LHCN-M2 (cell line): Measurements from ENCODE around the gene RAC3. TPM values are rescaled to one million over a fixed set of nuclear protein-coding genes. Genes with fewer than 3 reads are reported as not detected.

Experiments used
- DNase-seq: peaks from one replicate; pipeline ENCODE4 v3.0.0-alpha.2; 2012; ENCODE audit warnings: low read depth
- total RNA-seq: library from RNA; depleted of rRNA; stranded (reverse); fragments of >200 nt; gene quantifications from 2 replicates; pipeline ENCODE4 v1.2.3, GENCODE V29; 2014

The RAC3 gene
- total RNA-seq, 1 experiment from 2014 or later = 18.1 TPM

- DNase-seq = no peak
Measured at GRCh38 chr17:82039695-82040299, 8.3 kb downstream of the RAC3 start.

DNA sequence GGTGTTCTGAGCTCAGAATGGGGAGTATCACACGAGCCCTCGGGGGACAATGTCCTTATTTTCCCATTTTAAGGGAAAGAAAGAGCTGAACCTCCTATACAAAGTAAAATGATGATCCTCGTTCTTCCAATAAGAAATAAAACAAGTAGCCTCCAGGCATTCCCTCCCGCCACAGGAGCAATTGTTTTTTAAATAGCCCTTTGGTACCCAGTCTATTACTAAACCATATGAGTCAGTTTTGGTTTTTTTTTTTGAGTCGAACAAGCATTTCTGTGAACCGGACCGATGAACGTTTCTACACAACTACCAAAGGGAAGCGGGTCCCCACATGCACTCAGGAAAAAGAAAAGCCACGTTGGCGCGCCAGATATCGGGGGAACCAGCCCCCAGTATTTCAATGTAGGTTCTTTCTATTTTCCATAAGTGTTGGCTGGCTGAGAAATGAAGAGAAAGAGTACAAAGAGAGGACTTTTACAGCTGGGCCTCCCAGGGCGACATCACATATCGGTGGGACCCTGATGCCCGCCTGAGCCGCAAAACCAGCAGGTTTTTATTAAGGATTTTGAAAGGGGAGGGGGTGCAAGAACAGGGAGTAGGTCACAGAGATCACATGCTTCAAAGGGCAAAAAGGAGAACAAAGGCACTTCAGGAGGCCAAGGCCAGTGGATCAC is 9.8 kb downstream of the RAC3 start:
- DNase-seq = no peak

GRCh38 chr17:82042649-82043048 is 11.2 kb downstream of the RAC3 start:
- DNase-seq = no peak

DNA sequence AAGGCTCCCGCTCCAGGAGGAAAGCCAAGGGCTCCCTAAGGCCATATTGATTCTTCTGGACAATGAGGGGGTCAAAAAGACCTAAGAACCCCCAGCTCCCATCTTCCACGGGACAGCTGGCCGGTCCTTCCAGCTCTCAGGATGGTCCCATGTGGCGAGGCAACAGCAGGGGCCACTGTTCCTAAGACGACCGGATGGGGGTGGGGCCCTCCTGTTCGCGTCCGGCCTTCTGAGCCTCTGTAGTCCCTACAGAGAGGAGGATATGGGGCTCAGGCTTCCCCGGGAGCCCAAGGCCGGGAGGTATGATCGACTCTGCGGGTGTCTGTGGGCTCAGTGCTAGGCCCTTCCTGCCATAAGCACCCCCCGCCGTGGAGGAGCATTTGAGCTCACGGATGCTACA is 12.0 kb downstream of the RAC3 start:
- no peak for DNase-seq

- no peak for DNase-seq
Measured at GRCh38 chr17:82045936-82046484, 14.5 kb downstream of the RAC3 start.

DNA sequence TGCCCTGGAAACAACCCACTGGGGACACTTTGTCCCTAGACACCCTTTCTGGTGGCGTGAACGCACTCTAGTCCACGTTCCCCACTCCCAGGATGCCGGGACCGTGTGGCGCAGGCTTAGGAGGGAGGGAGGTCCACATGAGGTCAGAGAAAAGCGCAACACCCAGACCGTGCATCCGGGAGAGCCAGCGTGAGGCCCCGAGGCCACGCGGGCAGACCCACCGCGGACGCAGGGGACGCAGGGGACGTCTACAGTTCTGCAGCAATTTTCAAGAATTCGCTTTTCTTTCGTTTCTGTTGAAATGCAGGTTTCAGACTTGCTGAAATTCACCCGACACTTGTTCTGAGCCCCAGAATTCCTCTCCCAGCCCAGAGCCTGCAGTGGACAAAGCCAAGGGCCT is 15.4 kb downstream of the RAC3 start:
- no peak for DNase-seq

DNA sequence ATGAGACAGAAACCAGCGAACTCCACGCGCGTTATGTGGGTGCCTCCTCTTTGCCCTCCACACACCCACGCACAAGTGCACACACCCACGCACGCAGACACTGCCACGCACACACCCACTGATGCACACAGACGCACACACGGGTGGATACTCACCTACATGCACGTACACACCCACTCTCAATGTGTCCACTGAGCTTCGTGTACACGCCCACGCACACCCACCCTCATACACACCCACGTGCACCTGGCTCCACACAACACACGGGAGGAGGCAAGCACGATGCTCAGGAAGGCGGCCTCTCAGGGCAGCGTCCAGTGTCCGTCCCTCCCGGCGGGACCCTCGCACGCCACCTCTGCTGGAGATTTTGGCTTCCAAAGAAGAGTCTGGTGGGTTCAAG is 15.9 kb downstream of the RAC3 start:
- no peak for DNase-seq

- no peak for DNase-seq
Measured at GRCh38 chr17:82047914-82048570, 16.6 kb downstream of the RAC3 start.

DNA sequence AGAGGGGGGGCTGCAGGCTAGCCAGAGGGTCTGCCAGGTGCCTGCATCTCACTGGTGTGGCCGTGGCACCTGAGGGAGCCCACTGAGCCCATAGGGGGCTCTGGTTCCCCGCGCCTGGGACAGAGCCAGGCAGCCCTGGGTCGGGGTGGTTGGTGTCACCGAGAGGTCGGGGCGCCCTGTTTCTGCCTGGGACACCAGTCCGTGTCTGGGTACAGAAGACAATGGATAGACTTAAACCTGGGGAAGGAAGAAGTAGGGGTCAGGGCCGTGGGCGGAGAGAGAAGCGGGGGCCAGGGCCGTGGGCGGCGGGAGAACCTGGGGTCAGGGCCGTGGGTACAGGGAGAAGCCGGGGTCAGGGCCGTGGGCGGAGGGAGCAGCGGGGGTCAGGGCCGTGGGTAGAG is 17.1 kb downstream of the RAC3 start:
- DNase-seq = no peak

DNA sequence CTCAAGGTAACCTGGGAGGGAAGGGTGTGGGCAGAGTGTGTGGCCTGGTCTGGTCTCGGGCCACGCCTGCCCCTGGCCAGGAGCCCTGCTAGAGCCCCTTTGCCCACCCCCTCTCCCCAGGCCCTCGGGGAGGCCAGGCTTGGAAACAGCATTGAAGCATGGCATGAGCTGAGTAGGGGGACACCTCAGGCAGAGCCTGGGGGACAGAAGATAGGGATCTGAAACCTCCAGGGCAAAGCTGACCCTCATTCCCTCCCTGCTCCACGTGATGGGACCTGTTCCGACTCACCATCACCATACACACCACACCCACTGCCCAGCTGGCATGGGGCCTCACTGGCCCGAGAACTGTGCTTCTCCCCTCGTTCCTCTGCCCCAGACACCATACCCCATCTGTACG is 17.6 kb downstream of the RAC3 start:
- DNase-seq = no peak

DNA sequence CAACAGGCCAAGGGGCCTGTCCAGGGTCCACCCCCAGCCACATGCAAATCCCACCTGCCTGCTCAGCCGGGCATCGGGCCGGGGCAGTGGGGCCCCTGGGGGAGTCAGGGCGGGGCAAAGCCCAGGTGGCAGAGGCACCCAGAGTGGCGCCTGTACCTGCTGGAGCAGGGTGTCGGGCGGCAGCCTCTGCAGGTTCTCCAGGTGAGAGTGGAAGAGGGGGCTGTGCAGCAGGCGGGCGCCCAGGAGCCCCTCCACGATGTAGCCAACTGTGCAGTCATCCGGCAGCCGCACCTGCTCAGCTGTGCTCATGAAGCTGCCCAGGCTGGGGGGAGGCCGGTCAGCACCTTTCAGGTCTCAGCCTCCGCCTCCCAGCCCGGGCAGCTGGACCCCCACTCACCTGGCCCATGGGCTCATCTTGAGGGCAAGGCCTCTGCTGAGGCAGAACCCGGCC is 18.1 kb downstream of the RAC3 start:
- no peak for DNase-seq

GRCh38 chr17:82050152-82050760 is 18.8 kb downstream of the RAC3 start:
- no peak for DNase-seq

DNA sequence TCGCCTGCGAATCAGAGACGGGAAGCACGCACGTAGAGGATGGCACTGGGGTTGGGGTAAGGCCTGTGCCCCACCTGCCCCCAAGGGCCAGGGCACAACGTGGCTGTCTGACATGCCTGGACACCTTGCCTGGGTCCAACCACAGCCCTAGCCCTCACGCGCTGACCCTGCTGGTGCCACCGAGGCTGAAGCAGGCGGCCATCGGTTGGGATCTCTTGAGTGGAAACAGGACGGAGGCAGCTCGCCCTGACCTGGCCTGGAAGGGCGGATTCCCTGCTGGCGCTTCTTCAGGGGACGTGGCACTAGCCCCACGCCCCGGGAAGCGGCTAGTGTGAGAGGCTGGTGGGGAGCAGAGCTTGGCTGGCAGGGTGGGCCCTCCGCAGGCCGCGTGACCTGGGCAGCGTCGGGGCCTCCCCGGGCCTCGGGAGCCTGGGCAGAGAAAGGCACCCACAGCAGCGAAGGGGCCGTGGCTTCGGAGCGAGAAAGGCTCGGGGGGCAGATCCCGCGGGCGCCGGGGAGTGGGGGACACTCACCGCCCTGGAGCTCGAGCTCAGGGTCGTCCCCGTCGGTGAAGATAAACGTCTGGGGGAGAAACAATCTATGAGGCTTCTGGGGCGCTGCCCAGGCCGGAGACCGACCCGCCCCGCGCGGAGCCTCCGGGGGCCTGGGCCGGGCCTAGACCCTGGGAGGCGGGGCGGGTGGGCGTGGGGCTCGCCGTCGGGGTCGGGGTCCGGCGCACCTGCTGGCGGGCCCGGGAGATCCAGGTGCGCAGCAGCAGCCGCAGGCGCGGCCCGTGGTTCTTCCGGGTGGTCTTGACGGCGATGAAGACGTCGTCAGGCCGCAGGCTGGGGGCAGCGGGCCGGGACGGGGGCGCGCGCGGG is 19.5 kb downstream of the RAC3 start:
- DNase-seq = no peak

DNA sequence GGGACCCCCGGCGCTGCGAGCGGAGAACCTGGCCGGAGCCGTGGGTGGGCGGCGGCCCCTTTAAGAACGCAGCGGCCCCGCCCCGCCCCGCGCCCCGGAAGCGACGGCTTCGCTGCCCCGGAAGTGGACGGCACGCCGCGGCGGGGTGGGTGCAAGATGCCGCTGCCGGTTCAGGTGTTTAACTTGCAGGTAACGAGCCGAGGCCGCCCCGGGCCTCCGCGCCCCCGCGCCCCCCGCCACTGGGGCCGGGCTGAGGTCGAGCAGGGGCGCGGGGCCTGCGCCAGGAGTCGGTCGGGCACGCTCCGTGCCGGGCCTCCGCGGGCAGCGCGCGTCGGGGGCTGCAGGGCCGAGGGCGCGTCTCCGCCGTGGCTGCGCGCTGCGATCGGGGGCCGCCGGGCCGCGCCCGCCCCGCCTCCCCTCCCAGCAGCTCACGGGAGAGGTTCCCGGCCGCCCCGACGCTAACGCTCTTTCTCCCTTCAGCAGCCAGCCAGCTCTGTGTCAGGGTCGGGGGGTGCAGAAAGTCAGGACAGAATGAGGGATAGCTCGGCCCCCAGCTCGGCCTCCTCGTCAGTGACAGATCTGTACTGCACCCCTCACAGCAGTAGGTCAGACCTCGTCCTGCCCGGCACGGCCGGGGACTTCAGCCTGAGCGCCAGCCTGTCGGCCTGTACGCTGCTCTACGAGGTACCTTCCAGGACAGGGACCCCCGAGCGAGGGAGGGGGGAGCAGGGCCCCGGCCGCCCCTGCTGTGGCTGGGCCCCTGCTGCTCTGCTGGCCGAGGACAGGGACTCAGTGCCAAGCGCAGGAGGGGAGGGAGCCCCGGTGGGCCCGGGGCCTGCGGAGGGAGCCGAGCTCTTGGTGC is 20.5 kb downstream of the RAC3 start, which contains the start of the genes GPS1 and RFNG:
Gene GPS1, plus strand, starts transcription at position 123 of the 862 bp plus-strand sequence. Its CDS starts 34 bp downstream, at position 157.
Gene RFNG, minus strand, starts transcription at position 36 of the 862 bp plus-strand sequence. CDS start 45 bp downstream, outside the sequence.
- DNase-seq = peak; percentile 44

GRCh38 chr17:82052638-82053059 is 21.2 kb downstream of the RAC3 start:
- DNase-seq = no peak

- DNase-seq = no peak
Measured at GRCh38 chr17:82053130-82053529, 21.7 kb downstream of the RAC3 start.

DNA sequence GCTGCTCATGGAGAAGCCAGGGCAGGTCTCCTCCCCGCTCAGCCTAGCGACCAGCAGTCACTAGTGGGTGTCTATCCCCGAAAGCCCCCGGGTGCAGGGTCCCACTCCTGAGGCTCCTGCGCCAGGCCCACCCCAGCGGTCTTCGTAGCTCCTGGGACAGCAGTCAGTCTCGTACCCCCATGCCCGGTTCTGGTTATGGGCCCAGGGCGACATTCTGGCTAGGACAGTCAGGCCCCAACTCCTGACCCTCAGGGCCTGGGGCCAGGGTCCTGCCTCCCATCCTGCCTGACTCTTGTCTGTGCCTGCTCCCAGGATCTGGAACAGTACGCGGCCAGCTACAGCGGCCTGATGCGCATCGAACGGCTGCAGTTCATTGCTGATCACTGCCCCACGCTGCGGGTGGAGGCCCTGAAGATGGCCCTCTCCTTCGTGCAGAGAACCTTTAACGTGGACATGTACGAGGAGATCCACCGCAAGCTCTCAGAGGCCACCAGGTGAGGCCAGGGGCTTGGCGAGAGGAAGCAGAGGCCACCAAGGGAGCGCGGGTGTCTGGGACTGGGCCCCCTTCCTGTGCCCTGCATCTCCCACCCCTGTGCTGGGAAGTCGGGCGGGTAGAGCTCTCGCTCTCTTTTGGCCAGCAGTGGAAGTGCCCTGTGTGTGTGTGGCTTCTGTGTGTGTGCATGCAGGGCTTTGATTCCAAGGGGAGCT is 22.2 kb downstream of the RAC3 start:
- no peak for DNase-seq

DNA sequence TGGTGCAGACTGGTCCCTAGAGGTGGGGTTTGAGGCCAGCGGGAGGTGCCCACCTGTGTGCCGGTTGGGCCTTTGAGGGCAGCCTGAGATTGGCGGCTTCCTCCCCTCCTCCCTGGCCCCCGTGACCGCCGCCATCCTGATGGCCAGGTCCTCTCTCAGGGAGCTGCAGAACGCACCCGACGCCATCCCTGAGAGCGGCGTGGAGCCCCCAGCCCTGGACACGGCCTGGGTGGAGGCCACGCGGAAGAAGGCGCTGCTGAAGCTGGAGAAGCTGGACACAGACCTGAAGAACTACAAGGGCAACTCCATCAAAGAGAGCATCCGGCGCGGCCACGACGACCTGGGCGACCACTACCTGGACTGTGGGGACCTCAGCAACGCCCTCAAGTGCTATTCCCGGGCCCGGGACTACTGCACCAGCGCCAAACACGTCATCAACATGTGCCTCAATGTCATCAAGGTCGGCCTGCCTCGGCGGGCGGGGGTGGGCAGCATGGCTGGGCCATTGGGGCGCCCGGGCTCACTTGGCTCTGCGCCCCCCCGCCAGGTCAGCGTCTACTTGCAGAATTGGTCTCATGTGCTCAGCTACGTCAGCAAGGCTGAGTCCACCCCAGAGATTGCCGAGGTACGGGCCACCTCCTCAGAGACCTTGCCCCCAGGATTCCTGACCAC is 23.0 kb downstream of the RAC3 start:
- DNase-seq = no peak
